ENCODE data around the gene UBE2F. TPM values are rescaled to one million over a fixed set of nuclear protein-coding genes. Genes with fewer than 3 reads are reported as not detected.

The UBE2F gene
- total RNA-seq, 3 donors from 2014 or later: 64.2 to 66.2 (median 66.1) TPM

DNA sequence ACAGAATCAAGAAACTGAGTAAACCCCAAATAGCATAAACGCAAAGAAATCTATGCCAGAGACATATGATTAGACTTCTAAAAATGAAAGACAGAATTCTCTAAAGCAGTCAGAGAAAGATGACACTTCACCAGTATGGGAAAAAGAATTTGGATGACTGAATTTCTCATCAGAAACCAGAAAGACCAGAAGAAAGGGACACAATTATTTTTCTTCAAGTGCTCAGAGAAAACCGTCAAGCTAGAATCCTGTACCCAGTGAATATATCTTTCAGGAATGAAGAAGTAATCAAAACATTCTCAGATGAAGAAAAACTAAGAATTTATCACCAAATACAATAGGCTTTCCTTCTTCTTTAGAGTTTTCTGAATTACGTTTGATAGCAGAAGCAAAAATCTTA lies 119.1 kb downstream of the UBE2F start:
- ATAC-seq (no peak), DNase-seq (no peak)
- peaks cover 45% of the 10 kb centered on the region for H3K36me3 Mint-ChIP-seq (ENCODE audit: insufficient read depth)
- H3K4me3 Mint-ChIP-seq: no peak overlapping the region
- H3K27me3 Mint-ChIP-seq (ENCODE audit: low read depth): no peaks in the 10 kb centered on the region
- H3K9me3 Mint-ChIP-seq: no peaks in the 10 kb centered on the region
- H3K4me1 Mint-ChIP-seq (ENCODE audit: low read depth): peaks cover 5% of the 10 kb centered on the region

DNA sequence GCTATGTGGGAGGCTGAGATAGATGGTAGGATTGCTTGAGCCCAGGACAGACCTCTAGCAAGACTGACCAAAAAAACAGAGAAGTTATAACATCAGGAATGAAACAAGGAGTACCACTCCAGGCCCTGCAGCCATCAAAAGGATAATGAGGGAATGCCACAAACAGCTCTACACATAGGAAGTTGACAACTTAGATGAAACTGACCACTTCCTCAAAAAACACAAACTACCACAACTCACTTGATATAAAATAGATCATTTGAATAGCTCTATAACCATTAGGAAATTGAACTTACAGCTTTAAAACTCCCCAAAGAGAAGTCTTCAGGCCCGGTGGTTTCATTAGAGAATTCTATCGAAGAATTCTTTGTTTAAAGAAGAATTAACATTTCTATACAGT lies 120.4 kb downstream of the UBE2F start:
- Mint-ChIP-seq H3K9me3 (no peaks in the 10 kb centered on the region), H3K36me3 (ENCODE audit: insufficient read depth) (peaks cover 33% of the 10 kb centered on the region), H3K4me3 (no peak overlapping the region), H3K27me3 (ENCODE audit: low read depth) (no peaks in the 10 kb centered on the region), H3K4me1 (ENCODE audit: low read depth) (peaks cover 5% of the 10 kb centered on the region)
- ATAC-seq (no peak), DNase-seq (no peak)

DNA sequence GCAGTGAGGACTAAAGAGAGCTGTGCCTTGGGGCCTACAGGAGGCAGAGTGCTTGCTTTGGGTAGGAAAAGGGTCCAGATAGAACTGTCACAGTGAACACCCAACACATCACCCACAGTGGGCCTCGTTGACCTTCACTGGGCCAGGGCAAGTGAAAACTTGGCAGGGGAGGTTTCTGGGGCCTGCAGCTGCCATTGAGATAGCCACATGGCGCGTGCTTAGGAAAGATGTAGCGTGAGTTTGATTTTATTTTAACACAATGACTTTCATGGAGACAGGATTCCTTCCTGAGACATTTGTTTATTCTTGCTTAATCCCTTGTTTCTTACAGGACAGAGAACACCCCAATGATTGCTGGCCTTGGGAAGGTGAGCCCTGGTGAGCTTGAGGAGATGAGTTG lies 124.1 kb downstream of the UBE2F start:
- no peak for ATAC-seq

DNA sequence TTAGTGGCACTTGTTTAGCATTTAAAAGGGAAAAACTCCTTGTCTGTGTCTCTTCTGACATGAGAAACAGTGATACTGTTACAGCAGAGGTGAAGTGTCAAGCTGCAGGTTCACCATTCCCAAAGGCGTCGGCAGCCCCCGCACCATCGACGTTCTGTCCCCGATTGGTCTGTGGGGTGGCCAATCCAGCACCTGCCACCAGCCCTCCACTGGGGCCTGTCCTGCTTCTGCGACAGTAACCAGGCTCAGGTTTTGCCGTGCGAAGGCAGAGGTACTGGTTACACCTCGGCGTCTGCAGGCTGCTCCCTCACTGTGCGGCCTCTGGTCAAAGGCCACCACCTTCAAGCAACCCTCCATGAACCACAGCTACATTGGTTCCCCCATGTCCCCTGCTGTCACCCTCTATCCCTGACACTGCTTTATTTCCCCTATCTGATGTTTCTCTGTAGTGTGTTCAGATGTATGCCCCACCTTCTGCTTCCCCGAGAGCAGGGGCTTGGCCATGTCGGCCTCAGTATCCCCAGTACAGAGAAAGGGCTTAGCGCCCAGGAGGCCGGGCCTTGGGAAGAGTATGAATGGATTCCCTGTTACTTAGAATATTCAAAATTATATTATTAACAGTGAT lies 124.7 kb downstream of the UBE2F start:
- no peak overlapping the region for H3K4me3 Mint-ChIP-seq
- H3K36me3 Mint-ChIP-seq (ENCODE audit: insufficient read depth): peaks cover 10% of the 10 kb centered on the region
- H3K9me3 Mint-ChIP-seq: no peaks in the 10 kb centered on the region
- H3K4me1 Mint-ChIP-seq (ENCODE audit: low read depth): peaks cover 5% of the 10 kb centered on the region
- H3K27me3 Mint-ChIP-seq (ENCODE audit: low read depth): no peaks in the 10 kb centered on the region
- DNase-seq (no peak), ATAC-seq (no peak)

More for the DNA sequence above, 124.1 kb downstream of the UBE2F start:
- no peaks in the 10 kb centered on the region for H3K9me3 Mint-ChIP-seq
- H3K36me3 Mint-ChIP-seq (ENCODE audit: insufficient read depth): peaks cover 14% of the 10 kb centered on the region
- no peak overlapping the region for H3K4me3 Mint-ChIP-seq
- no peak for DNase-seq
- peaks cover 5% of the 10 kb centered on the region for H3K4me1 Mint-ChIP-seq (ENCODE audit: low read depth)
- H3K27me3 Mint-ChIP-seq (ENCODE audit: low read depth): no peaks in the 10 kb centered on the region

Other genes with a start within 250 kb of the UBE2F start
- gene RBM44, start 168.2 kb upstream of the UBE2F start, total RNA-seq: under 1 TPM; 0.33 to 0.69 (median 0.68) TPM
- under 1 TPM; 0.43 to 0.53 (median 0.46) TPM for gene RAMP1, start 107.4 kb upstream of the UBE2F start, total RNA-seq
- 10 to 100 TPM; 46.4 to 63.5 (median 60.1) TPM for gene SCLY, start 94.0 kb downstream of the UBE2F start, total RNA-seq
- gene ESPNL, start 133.3 kb downstream of the UBE2F start, total RNA-seq: under 1 TPM; 0.08 to 0.35 (median 0.14) TPM
- gene KLHL30, start 171.7 kb downstream of the UBE2F start, total RNA-seq: not detected
- under 1 TPM; 0.13 to 0.91 (median 0.22) TPM for gene ERFE, start 192.0 kb downstream of the UBE2F start, total RNA-seq
- 10 to 100 TPM; 64.5 to 70.9 (median 66.5) TPM for gene ILKAP, start 236.7 kb downstream of the UBE2F start, total RNA-seq

Data from activated T-cell treated with anti-CD3 and anti-CD28 coated beads, Interleukin-2, amount 50 U/mL, for 4 hours (primary cell).